ENCODE data around the gene OPN1MW2. TPM values are rescaled to one million over a fixed set of nuclear protein-coding genes. Genes with fewer than 3 reads are reported as not detected.

The OPN1MW2 gene
- polyA plus RNA-seq, 1 experiment: not detected

Other genes starting within 250 kb of the OPN1MW2 start
- gene HCFC1, start 247.9 kb upstream of the OPN1MW2 start, polyA plus RNA-seq (2011; rRNA removed): 2.7 and 5.8 TPM in 2 replicates
- gene TMEM187, start 247.0 kb upstream of the OPN1MW2 start, polyA plus RNA-seq (2011; rRNA removed): 3.2 and 3.9 TPM in 2 replicates
- 31.6 and 36.7 TPM in 2 replicates for gene IRAK1, start 199.9 kb upstream of the OPN1MW2 start, polyA plus RNA-seq (2011; rRNA removed)
- 12.4 and 12.8 TPM in 2 replicates for gene MECP2, start 122.0 kb upstream of the OPN1MW2 start, polyA plus RNA-seq (2011; rRNA removed)
- gene OPN1LW, start 75.5 kb upstream of the OPN1MW2 start, polyA plus RNA-seq (2011; rRNA removed): not detected in 2 replicates
- not detected in 2 replicates for gene OPN1MW, start 37.2 kb upstream of the OPN1MW2 start, polyA plus RNA-seq (2011; rRNA removed)
- gene OPN1MW3, start 37.8 kb downstream of the OPN1MW2 start, polyA plus RNA-seq (2011; rRNA removed): not detected in 2 replicates
- not detected in 2 replicates for gene TEX28, start 75.4 kb downstream of the OPN1MW2 start, polyA plus RNA-seq (2011; rRNA removed)
- gene TKTL1, start 76.0 kb downstream of the OPN1MW2 start, polyA plus RNA-seq (2011; rRNA removed): not detected in 2 replicates
- gene FLNA, start 154.9 kb downstream of the OPN1MW2 start, polyA plus RNA-seq (2011; rRNA removed): 605 and 863 TPM in 2 replicates
- gene EMD, start 159.5 kb downstream of the OPN1MW2 start, polyA plus RNA-seq (2011; rRNA removed): 30.2 and 30.8 TPM in 2 replicates
- gene RPL10, start 178.6 kb downstream of the OPN1MW2 start, polyA plus RNA-seq (2011; rRNA removed): 3,912 and 4,828 TPM in 2 replicates
- gene DNASE1L1, start 189.5 kb downstream of the OPN1MW2 start, polyA plus RNA-seq (2011; rRNA removed): 25.7 and 36.6 TPM in 2 replicates
- 13.0 and 15.3 TPM in 2 replicates for gene TAFAZZIN, start 191.8 kb downstream of the OPN1MW2 start, polyA plus RNA-seq (2011; rRNA removed)
- 65.0 and 79.7 TPM in 2 replicates for gene ATP6AP1, start 208.9 kb downstream of the OPN1MW2 start, polyA plus RNA-seq (2011; rRNA removed)
- 149 and 154 TPM in 2 replicates for gene GDI1, start 217.4 kb downstream of the OPN1MW2 start, polyA plus RNA-seq (2011; rRNA removed)
- 69.0 and 79.5 TPM in 2 replicates for gene FAM50A, start 224.4 kb downstream of the OPN1MW2 start, polyA plus RNA-seq (2011; rRNA removed)
- 20.5 and 28.1 TPM in 2 replicates for gene PLXNA3, start 238.5 kb downstream of the OPN1MW2 start, polyA plus RNA-seq (2011; rRNA removed)

All from AG04450 (cell line).